ENCODE data around the gene GLI3. TPM values are rescaled to one million over a fixed set of nuclear protein-coding genes. Genes with fewer than 3 reads are reported as not detected.

GLI3 gene
- total and polyA plus RNA-seq, 12 donors, result 1.1 to 18.0 (median 4.6) TPM

GRCh38 chr7:42274053-42274452, 37.0 kb upstream of the GLI3 start:
- intact Hi-C loops (cut with DNase I), result no loop called here
- 71 to 84% (median 80%) methylated on average over 5 of the region's 5 CpGs for WGBS, 4 donors
- Histone ChIP-seq H3K4me3 (no peak overlapping the region), H3K36me3 (replicated peaks in 1 of 2) (no peaks in the 10 kb centered on the region), H3K9me3 (replicated peaks in 1 of 3) (no peaks in the 10 kb centered on the region), H3K27ac (no peak overlapping the region), H3K4me1 (replicated peaks in 1 of 2) (no peaks in the 10 kb centered on the region), H3K27me3 (no peaks in the 10 kb centered on the region)
- DNase-seq, result no peak
- TF ChIP-seq CTCF (IDR thresholded peaks at IDR 0.05), result no peak
- no peak for TF ChIP-seq POLR2A (IDR thresholded peaks at IDR 0.05)

DNA sequence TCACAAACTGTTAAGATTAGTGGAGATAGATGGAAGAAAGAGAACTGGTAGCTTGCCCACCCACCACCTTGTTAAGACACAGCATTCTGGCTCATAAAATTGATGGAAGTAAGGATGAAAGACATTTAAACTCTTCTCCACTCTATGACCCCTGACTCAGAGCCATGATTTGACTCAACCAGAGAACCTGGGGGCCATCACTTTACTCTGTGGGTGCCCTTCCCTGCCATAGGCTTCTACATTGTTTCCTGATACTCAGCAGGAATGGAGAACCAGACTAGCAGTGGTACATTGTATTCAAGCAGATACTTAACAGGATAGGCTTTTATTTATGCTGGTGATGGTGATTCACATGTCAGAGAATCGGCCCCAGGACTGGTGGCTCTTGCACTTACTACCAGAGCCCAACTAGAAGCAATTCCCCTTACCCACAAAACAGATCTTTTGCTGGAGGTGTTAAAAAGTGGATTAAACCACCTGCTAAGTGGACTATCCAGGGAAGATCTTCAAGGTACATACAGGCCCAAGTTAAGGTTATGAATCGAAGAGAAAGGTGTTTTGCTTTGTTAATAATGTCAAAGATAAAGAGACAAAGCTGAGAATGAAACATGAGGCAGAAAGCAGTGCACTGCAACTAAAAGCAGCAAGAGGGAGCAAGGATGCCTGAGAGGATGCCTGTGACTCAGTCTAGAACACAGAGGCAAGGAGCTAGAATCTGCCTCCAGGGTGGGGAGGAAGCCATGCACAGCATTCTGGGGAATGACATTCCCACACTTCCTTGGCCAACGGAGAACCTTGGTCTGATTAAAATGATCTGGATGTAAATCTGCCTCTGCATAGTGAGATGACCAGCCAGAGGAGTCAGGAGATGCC, 36.0 kb upstream of the GLI3 start:
- 61 to 86% (median 65%) methylated on average over 3 of the region's 3 CpGs for WGBS, 4 donors
- no peak overlapping the region for H3K4me3 ChIP-seq
- H3K9me3 ChIP-seq (replicated peaks in 1 of 3), result no peaks in the 10 kb centered on the region
- H3K4me1 ChIP-seq (replicated peaks in 1 of 2), result no peaks in the 10 kb centered on the region
- intact Hi-C loops (cut with DNase I), result no loop called here
- peak in 1 of 7 donors; percentile 7 for DNase-seq
- H3K36me3 ChIP-seq (replicated peaks in 1 of 2), result no peaks in the 10 kb centered on the region
- TF ChIP-seq CTCF (IDR thresholded peaks at IDR 0.05) (peak in 3 of 6 experiments; percentile 22 to 24 (median 23)), POLR2A (IDR thresholded peaks at IDR 0.05) (no peak)
- no peak overlapping the region for H3K27ac ChIP-seq
- no peaks in the 10 kb centered on the region for H3K27me3 ChIP-seq

DNA sequence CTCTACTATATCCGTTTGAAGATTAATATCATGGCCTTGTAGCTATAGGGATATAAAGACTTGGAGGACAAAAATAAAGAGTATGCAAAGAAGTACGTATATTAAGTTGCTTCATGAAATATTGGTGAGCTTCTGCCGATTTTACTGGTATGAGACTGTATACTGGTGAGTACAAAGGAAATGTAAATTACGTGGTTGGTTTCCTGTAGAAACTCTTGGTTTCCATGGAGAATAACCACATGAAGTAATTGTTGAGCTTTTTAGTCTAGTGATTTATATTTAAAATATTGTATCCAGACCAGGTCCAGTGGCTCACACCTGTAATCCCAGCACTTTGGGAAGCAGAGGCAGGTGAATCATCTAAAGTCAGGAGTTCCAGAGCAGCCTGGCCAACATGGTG, 32.2 kb upstream of the GLI3 start:
- DNase-seq, result no peak
- H3K27me3 ChIP-seq, result no peaks in the 10 kb centered on the region
- H3K9me3 ChIP-seq (replicated peaks in 1 of 3), result no peaks in the 10 kb centered on the region
- no peak overlapping the region for H3K4me3 ChIP-seq
- 55 to 75% (median 68%) methylated on average over 4 of the region's 4 CpGs for WGBS, 4 donors
- no peak overlapping the region for H3K27ac ChIP-seq
- TF ChIP-seq POLR2A (IDR thresholded peaks at IDR 0.05) (no peak), CTCF (IDR thresholded peaks at IDR 0.05) (no peak)
- no peaks in the 10 kb centered on the region for H3K36me3 ChIP-seq (replicated peaks in 1 of 2)
- intact Hi-C loops (cut with DNase I), result no loop called here
- H3K4me1 ChIP-seq (replicated peaks in 1 of 2), result no peaks in the 10 kb centered on the region

DNA sequence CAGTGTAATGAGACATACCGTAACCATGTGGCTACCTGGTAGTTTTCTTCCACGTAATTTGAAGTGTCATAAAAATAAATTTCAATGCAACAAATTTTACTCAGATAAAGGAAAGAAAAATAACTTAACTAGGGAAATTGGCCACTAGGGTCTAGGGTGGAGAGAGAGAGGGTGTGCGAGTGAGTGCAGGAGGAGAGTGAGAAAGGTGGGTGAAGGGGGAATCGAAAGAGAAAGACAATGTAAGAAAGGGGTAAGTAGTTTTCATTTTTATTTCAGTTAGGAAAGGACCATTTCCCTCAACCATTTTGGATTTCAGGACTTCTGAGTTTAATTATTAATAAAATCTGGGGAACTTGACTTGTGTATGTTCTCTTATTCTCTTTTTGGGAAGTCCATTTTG, 27.7 kb upstream of the GLI3 start:
- H3K9me3 ChIP-seq (replicated peaks in 1 of 3), result no peaks in the 10 kb centered on the region
- 93 to 96% (median 95%) methylated on average over 4 of the region's 4 CpGs for WGBS, 4 donors
- intact Hi-C loops (cut with DNase I), result no loop called here
- no peak overlapping the region for H3K27ac ChIP-seq
- no peak for DNase-seq
- no peak overlapping the region for H3K4me3 ChIP-seq
- no peaks in the 10 kb centered on the region for H3K27me3 ChIP-seq
- H3K4me1 ChIP-seq (replicated peaks in 1 of 2), result no peaks in the 10 kb centered on the region
- no peaks in the 10 kb centered on the region for H3K36me3 ChIP-seq (replicated peaks in 1 of 2)
- TF ChIP-seq POLR2A (IDR thresholded peaks at IDR 0.05) (no peak), CTCF (IDR thresholded peaks at IDR 0.05) (no peak)

Data from adrenal gland (tissue), 12 donors.